HG03280 (cell line): Measurements from ENCODE around the gene TRAF3.

ENCODE experiments used
- ATAC-seq: cut with Tn5 transposase; IDR thresholded peaks from one replicate; pipeline ENCODE4 v1.9.1; 2021; ENCODE audit warnings: mild to moderate bottlenecking, moderate library complexity; ENCODE audit not compliant: unreplicated experiment

Gene TRAF3

GRCh38 chr14:102951034-102951433 lies 173.8 kb downstream of the TRAF3 start:
- ATAC-seq: no peak

DNA sequence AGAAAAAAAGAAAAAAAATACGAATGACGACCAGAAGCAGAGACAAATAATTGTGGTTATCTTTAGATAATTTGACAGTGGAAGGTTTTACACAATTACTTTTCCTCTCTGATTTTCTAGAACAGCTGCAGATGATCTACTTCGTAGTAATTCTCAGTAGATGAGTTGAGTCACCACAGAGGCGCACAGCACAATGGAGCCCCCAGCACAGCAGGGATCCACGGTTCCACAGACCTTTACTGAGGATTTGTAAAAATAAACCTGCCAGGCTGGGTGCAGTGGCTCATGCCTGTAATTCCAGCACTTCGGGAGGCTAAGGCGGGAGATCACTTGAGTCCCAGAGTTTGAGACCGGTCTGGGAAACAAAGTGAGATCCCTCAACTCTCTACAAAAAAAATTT lies 174.6 kb downstream of the TRAF3 start:
- ATAC-seq: no peak

GRCh38 chr14:102952276-102952675 lies 175.0 kb downstream of the TRAF3 start:
- no peak for ATAC-seq

GRCh38 chr14:102953100-102953499 lies 175.9 kb downstream of the TRAF3 start:
- ATAC-seq: no peak

- no peak for ATAC-seq
Measured at GRCh38 chr14:102954081-102954789, 177.0 kb downstream of the TRAF3 start.

DNA sequence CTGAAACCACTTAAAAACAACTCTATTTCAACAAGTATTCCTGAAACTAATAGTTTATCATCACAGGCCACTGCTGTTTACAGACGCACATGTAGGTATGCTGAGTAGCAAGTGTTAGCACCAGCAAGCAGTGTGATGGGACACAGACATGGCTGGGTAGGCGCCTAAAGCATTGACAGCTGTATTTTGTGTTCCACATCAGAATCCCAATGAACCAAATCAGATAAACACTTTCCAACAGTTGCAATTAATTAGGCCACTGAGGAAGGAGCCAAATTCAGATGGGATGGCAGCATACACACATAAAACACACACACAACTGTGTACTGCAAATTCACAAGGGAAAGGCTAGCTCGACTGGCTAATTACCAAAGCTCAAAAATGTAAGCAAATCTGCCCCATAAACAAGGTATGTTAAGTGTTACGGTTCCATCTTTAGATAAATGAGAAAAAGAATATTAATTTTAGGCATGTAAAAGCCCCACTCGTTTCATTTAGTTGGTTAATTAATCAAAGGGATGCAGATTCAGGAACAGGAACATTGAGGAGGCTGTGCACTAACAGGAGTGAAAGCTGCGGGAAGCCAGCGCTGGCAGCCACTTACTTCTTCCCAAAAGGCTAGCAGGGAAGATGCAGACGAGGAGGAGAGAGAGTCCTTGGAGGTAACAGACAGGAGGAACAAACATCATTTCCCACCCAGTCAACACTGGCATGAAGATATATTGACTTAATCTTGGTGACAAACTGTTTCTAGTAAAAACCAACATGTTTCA lies 178.6 kb downstream of the TRAF3 start:
- ATAC-seq: no peak

GRCh38 chr14:102957222-102957621 lies 180.0 kb downstream of the TRAF3 start:
- no peak for ATAC-seq

- ATAC-seq: no peak
Measured at GRCh38 chr14:102958461-102958860, 181.2 kb downstream of the TRAF3 start.
